K562 (cell line): ENCODE results near the gene ADORA3. TPM values are rescaled to one million over a fixed set of nuclear protein-coding genes. Genes with fewer than 3 reads are reported as not detected.

ENCODE experiments used
- CBX2 ChIP-seq: fragments of 200-600 bp; sonication (generic); IDR thresholded peaks from one replicate; pipeline ENCODE4 v1.6.1; 2012; ENCODE audit warnings: mild to moderate bottlenecking, low read length, inconsistent platforms; ENCODE audit not compliant: insufficient read depth, poor library complexity, severe bottlenecking
- ETV5 ChIP-seq: sonication (generic); formaldehyde crosslinking; IDR thresholded peaks from 2 replicates; pipeline ENCODE4 v1.4.0; 2020; ENCODE audit warnings: low read depth, mild to moderate bottlenecking, missing genetic modification reagents
- IFI16 ChIP-seq: fragments of 250-450 bp; sonication (Bioruptor Pico); IDR thresholded peaks from 2 replicates; pipeline ENCODE4 v2.1.2; 2022; ENCODE audit warnings: mild to moderate bottlenecking, inconsistent platforms
- MECOM ChIP-seq: fragments of 250-450 bp; sonication (Bioruptor Pico); IDR thresholded peaks from 2 replicates; pipeline ENCODE4 v1.8.0; 2022; ENCODE audit warnings: inconsistent platforms
- MXD1 ChIP-seq: fragments of 250-450 bp; sonication (Bioruptor Pico); IDR thresholded peaks from 2 replicates; pipeline ENCODE4 v1.8.0; 2021; ENCODE audit warnings: borderline replicate concordance, mild to moderate bottlenecking, moderate library complexity; ENCODE audit not compliant: poor library complexity, severe bottlenecking
- NCOR1 ChIP-seq: fragments of 450-650 bp; IDR thresholded peaks from 2 replicates; pipeline ENCODE4 v1.6.1; 2016; ENCODE audit warnings: mild to moderate bottlenecking, moderate library complexity
- NFIX ChIP-seq: fragments of 250-450 bp; sonication (Bioruptor Pico); IDR thresholded peaks from 2 replicates; pipeline ENCODE4 v1.4.0; 2020; ENCODE audit warnings: low read depth, mild to moderate bottlenecking, moderate library complexity
- NR2C2 ChIP-seq, 2 experiments: fragments of 200-800 bp in 1 of 2; sonication (Bioruptor generic) in 1 of 2; sonication (generic) in 1 of 2; formaldehyde crosslinking in 1 of 2; IDR thresholded peaks; 2 replicates each; pipeline versions ENCODE4 v1.6.1 to v1.8.0; 2016 to 2022; ENCODE audit warnings: mild to moderate bottlenecking in 1 of 2, missing compliant biosample characterization in 1 of 2, missing genetic modification characterization in 1 of 2, missing genetic modification reagents in 1 of 2
- PCBP2 ChIP-seq: fragments of 200-400 bp; formaldehyde crosslinking; IDR thresholded peaks from 2 replicates; pipeline ENCODE4 v1.6.1; 2018; ENCODE audit warnings: low read length, low read depth, mild to moderate bottlenecking, moderate library complexity; ENCODE audit not compliant: poor library complexity, severe bottlenecking
- PHF8 ChIP-seq: fragments of 200-600 bp; sonication (generic); IDR thresholded peaks from 2 replicates; pipeline ENCODE4 v1.6.1; 2012; ENCODE audit warnings: mixed run types, mild to moderate bottlenecking, inconsistent platforms, low read length, moderate library complexity, borderline replicate concordance
- POLR2AphosphoS5 ChIP-seq: IDR thresholded peaks from 2 replicates; pipeline ENCODE4 v1.6.1; 2011; ENCODE audit warnings: mild to moderate bottlenecking, low read depth, low read length, moderate library complexity; ENCODE audit not compliant: control insufficient read depth, insufficient read depth
- TEAD2 ChIP-seq: fragments of 450-650 bp; IDR thresholded peaks from 2 replicates; pipeline ENCODE4 v1.6.1; 2016; ENCODE audit warnings: missing genetic modification characterization, control low read depth, missing compliant biosample characterization
- TRIM28 ChIP-seq: fragments of 450-650 bp; IDR thresholded peaks from 2 replicates; pipeline ENCODE4 v1.6.1; 2017
- U2AF2 ChIP-seq: fragments of 200-400 bp; formaldehyde crosslinking; optimal IDR thresholded peaks from 2 replicates; pipeline ENCODE3; 2017; ENCODE audit warnings: low read depth, mild to moderate bottlenecking, low read length
- XRCC4 ChIP-seq: IDR thresholded peaks from one replicate; pipeline ENCODE4 v1.6.1; 2011; ENCODE audit not compliant: insufficient read depth, insufficient read length; ENCODE audit errors: extremely low read depth
- ZKSCAN3 ChIP-seq: fragments of 250-450 bp; sonication (Bioruptor Pico); IDR thresholded peaks from 2 replicates; pipeline ENCODE4 v1.4.0; 2020
- ZNF23 ChIP-seq: fragments of 250-450 bp; sonication (Bioruptor Pico); IDR thresholded peaks from 2 replicates; pipeline ENCODE4 v1.4.0; 2020; ENCODE audit warnings: mild to moderate bottlenecking
- ZNF274 ChIP-seq: IDR thresholded peaks from 2 replicates; pipeline ENCODE4 v1.6.1; 2011; ENCODE audit warnings: low read depth, mild to moderate bottlenecking, low read length, moderate library complexity, borderline replicate concordance
- ZNF696 ChIP-seq: fragments of 250-450 bp; sonication (Bioruptor Pico); conservative IDR thresholded peaks from 2 replicates; pipeline ENCODE4 v1.4.0; 2020; ENCODE audit warnings: mild to moderate bottlenecking, moderate library complexity
- ZZZ3 ChIP-seq: fragments of 450-650 bp; IDR thresholded peaks from 2 replicates; pipeline ENCODE4 v1.6.1; 2016; ENCODE audit warnings: antibody characterized with exemption, mild to moderate bottlenecking, moderate library complexity
- polyA plus RNA-seq, 8 experiments: library from polyadenylated mRNA; depleted of rRNA in 4 of 8; stranded (reverse) in 5 of 8; unstranded in 3 of 8; fragments of >200 nt; fragmentation: Nextera tagmentation in 2 of 8; fragmentation: Illumina TruSeq in 1 of 8; extraction: Ambion mirVana in 2 of 8; extraction: Trizol in 1 of 8; gene quantifications; 2 replicates each; pipeline versions ENCODE4 v1.2.1 to v1.2.3, GENCODE V29; 2011 to 2014; ENCODE audit warnings: inconsistent platforms in 1 of 8, missing spikeins in 1 of 8
- total RNA-seq, 7 experiments: library from RNA; depleted of rRNA in 6 of 7; stranded (reverse); fragments of >200 nt in 6 of 7; fragmentation: Illumina TruSeq in 2 of 7; extraction: Trizol in 2 of 7; gene quantifications; 2 replicates each; pipeline versions ENCODE4 v1.2.1 to v1.2.3, GENCODE V29; 2011 to 2021; ENCODE audit warnings: low replicate concordance in 1 of 7
- TF ChIP-seq, protein P1 (sequence below), 2 experiments: IDR thresholded peaks in 1 of 2; conservative IDR thresholded peaks in 1 of 2; 2 replicates each; pipeline ENCODE4 v1.6.1; 2016; ENCODE audit warnings: low read depth in 2 of 2, mild to moderate bottlenecking in 1 of 2, missing compliant biosample characterization in 1 of 2, missing genetic modification characterization in 1 of 2, moderate library complexity in 1 of 2
- TF ChIP-seq, protein P2 (sequence below): IDR thresholded peaks from 2 replicates; pipeline ENCODE4 v1.6.1; 2011; ENCODE audit not compliant: insufficient read length; ENCODE audit errors: extremely low read depth
- TF ChIP-seq, protein P3 (sequence below): fragments of 450-650 bp; formaldehyde crosslinking; conservative IDR thresholded peaks from 2 replicates; pipeline ENCODE4 v1.4.0; 2022; ENCODE audit warnings: mild to moderate bottlenecking, missing genetic modification characterization

Gene ADORA3
- total and polyA plus RNA-seq, 9 of the 15 experiments (the other 6 are each of a cell fraction or from before 2014, with no cell fraction given), result 0.09 to 0.35 (median 0.16) TPM; not detected in 3

GRCh38 chr1:111463029-111463683 lies 40.3 kb downstream of the ADORA3 start (continued):
- TF ChIP-seq ZKSCAN3 (CRISPR knock-in tag) (no peak), ZZZ3 (no peak), POLR2AphosphoS5 (no peak; the same call in 1 of the 2 replicates), ZNF23 (no peak), NCOR1 (peak; percentile 7; the same call in 1 of the 2 replicates), PHF8 (no peak), TRIM28 (no peak), IFI16 (no peak), U2AF2 (no peak), ZNF696 (no peak), ETV5 (0 out of 2 replicates have a peak, but pooled peaks have one; percentile 32), MECOM (CRISPR knock-in tag) (no peak), NR2C2 (CRISPR knock-in tag; IDR thresholded peaks at IDR 0.05) (no peak), NR2C2 (tag; IDR thresholded peaks at IDR 0.05) (peak; percentile 65), XRCC4 (no peak), ZNF274 (no peak), PCBP2 (no peak), NFIX (CRISPR knock-in tag) (no peak), CBX2 (no peak), MXD1 (CRISPR knock-in tag) (no peak), TEAD2 (tag) (no peak)
- TF ChIP-seq, protein P1, sequence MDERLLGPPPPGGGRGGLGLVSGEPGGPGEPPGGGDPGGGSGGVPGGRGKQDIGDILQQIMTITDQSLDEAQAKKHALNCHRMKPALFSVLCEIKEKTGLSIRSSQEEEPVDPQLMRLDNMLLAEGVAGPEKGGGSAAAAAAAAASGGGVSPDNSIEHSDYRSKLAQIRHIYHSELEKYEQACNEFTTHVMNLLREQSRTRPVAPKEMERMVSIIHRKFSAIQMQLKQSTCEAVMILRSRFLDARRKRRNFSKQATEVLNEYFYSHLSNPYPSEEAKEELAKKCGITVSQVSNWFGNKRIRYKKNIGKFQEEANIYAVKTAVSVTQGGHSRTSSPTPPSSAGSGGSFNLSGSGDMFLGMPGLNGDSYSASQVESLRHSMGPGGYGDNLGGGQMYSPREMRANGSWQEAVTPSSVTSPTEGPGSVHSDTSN (CRISPR knock-in tag; IDR thresholded peaks at IDR 0.05; ENCODE audit: low read depth), result no peak
- TF ChIP-seq, protein P1 (tag; conservative IDR thresholded peaks at IDR 0.05; ENCODE audit: low read depth), result peak; percentile 96
- TF ChIP-seq, protein P2, sequence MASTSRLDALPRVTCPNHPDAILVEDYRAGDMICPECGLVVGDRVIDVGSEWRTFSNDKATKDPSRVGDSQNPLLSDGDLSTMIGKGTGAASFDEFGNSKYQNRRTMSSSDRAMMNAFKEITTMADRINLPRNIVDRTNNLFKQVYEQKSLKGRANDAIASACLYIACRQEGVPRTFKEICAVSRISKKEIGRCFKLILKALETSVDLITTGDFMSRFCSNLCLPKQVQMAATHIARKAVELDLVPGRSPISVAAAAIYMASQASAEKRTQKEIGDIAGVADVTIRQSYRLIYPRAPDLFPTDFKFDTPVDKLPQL, result no peak
- TF ChIP-seq, protein P3, sequence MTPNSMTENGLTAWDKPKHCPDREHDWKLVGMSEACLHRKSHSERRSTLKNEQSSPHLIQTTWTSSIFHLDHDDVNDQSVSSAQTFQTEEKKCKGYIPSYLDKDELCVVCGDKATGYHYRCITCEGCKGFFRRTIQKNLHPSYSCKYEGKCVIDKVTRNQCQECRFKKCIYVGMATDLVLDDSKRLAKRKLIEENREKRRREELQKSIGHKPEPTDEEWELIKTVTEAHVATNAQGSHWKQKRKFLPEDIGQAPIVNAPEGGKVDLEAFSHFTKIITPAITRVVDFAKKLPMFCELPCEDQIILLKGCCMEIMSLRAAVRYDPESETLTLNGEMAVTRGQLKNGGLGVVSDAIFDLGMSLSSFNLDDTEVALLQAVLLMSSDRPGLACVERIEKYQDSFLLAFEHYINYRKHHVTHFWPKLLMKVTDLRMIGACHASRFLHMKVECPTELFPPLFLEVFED (CRISPR knock-in tag), result no peak
